WTC11 (cell line): ENCODE measurements around the gene SAMHD1. TPM values are rescaled to one million over a fixed set of nuclear protein-coding genes. Genes with fewer than 3 reads are reported as not detected.

ENCODE experiments used
- ATAC-seq: fragments of 200-7000 bp; cut with Tn5 transposase; 2 replicates; pipeline ENCODE4 v1.10.0; 2021; ENCODE audit warnings: mild to moderate bottlenecking, moderate library complexity
- CTCF ChIA-PET: fragments of 300-600 bp; sonication (Branson Sonifier 250); formaldehyde crosslinking; loops from one replicate; lab custom pipeline; 2021; ENCODE audit warnings: antibody characterized with exemption; lab: Charles Lee
- POLR2A ChIA-PET: fragments of 350-600 bp; sonication (Branson Sonifier 250); formaldehyde crosslinking; loops from one replicate; lab custom pipeline; 2021; ENCODE audit warnings: antibody characterized with exemption; lab: Charles Lee
- DNase-seq: peaks from one replicate; pipeline ENCODE4 v3.0.0; 2021; ENCODE audit warnings: low spot score
- H3K27ac Mint-ChIP-seq: 2 replicates; pipeline ENCODE4 v1.8.0; 2021; ENCODE audit warnings: mixed read lengths
- H3K27me3 Mint-ChIP-seq: 2 replicates; pipeline ENCODE4 v1.8.0; 2021; ENCODE audit warnings: low read depth, mild to moderate bottlenecking, moderate library complexity, mixed read lengths
- H3K36me3 Mint-ChIP-seq: 2 replicates; pipeline ENCODE4 v1.8.0; 2021; ENCODE audit warnings: mixed read lengths
- H3K4me1 Mint-ChIP-seq: 2 replicates; pipeline ENCODE4 v1.8.0; 2022; ENCODE audit warnings: mixed read lengths
- H3K4me3 Mint-ChIP-seq: 2 replicates; pipeline ENCODE4 v1.8.0; 2021; ENCODE audit warnings: mild to moderate bottlenecking, moderate library complexity, mixed read lengths
- H3K9me3 Mint-ChIP-seq: 2 replicates; pipeline ENCODE4 v1.8.0; 2021; ENCODE audit warnings: mixed read lengths
- ATF6 ChIP-seq: sonication (generic); formaldehyde crosslinking; IDR thresholded peaks from 2 replicates; pipeline ENCODE4 v1.8.1; 2023; ENCODE audit warnings: mild to moderate bottlenecking, missing genetic modification reagents
- EMX1 ChIP-seq: fragments of 250-450 bp; sonication (Bioruptor Pico); IDR thresholded peaks from 2 replicates; pipeline ENCODE4 v1.8.0; 2021; ENCODE audit warnings: mild to moderate bottlenecking
- ERG ChIP-seq: fragments of 250-450 bp; sonication (Bioruptor Pico); IDR thresholded peaks from 2 replicates; pipeline ENCODE4 v1.8.0; 2021; ENCODE audit warnings: mild to moderate bottlenecking
- HMGXB4 ChIP-seq: sonication (generic); formaldehyde crosslinking; IDR thresholded peaks from 2 replicates; pipeline ENCODE4 v1.8.1; 2023; ENCODE audit warnings: mild to moderate bottlenecking, moderate library complexity, missing genetic modification reagents
- IRF2 ChIP-seq: sonication (generic); formaldehyde crosslinking; IDR thresholded peaks from 2 replicates; pipeline ENCODE4 v1.8.0; 2022; ENCODE audit warnings: low read depth, missing genetic modification reagents, borderline replicate concordance
- KAT7 ChIP-seq: sonication (generic); formaldehyde crosslinking; IDR thresholded peaks from 2 replicates; pipeline ENCODE4 v1.8.1; 2023; ENCODE audit warnings: missing genetic modification reagents, mild to moderate bottlenecking, borderline replicate concordance
- MXD4 ChIP-seq: fragments of 250-450 bp; sonication (Bioruptor Pico); IDR thresholded peaks from 2 replicates; pipeline ENCODE4 v1.8.0; 2021; ENCODE audit warnings: mild to moderate bottlenecking, moderate library complexity, borderline replicate concordance
- PRDM15 ChIP-seq: sonication (generic); formaldehyde crosslinking; IDR thresholded peaks from 2 replicates; pipeline ENCODE4 v1.8.0; 2022; ENCODE audit warnings: missing genetic modification reagents
- TCF7 ChIP-seq: sonication (generic); formaldehyde crosslinking; IDR thresholded peaks from 2 replicates; pipeline ENCODE4 v1.8.0; 2022; ENCODE audit warnings: mild to moderate bottlenecking, low read depth, missing genetic modification reagents, moderate library complexity
- ZNF396 ChIP-seq: fragments of 250-450 bp; sonication (Bioruptor Pico); IDR thresholded peaks from 2 replicates; pipeline ENCODE4 v1.8.0; 2021; ENCODE audit warnings: mild to moderate bottlenecking, moderate library complexity, borderline replicate concordance
- total RNA-seq: library from RNA; stranded (reverse); gene quantifications from 3 replicates; pipeline ENCODE4 v1.2.3, GENCODE V29; 2021
- TF ChIP-seq, protein P1 (sequence below): sonication (generic); formaldehyde crosslinking; IDR thresholded peaks from 2 replicates; pipeline ENCODE4 v1.8.0; 2023; ENCODE audit warnings: mild to moderate bottlenecking, missing genetic modification reagents
- TF ChIP-seq, protein P2 (sequence below): sonication (generic); formaldehyde crosslinking; IDR thresholded peaks from 2 replicates; pipeline ENCODE4 v1.8.0; 2022; ENCODE audit warnings: mild to moderate bottlenecking, missing genetic modification reagents
- TF ChIP-seq, protein P3 (sequence below): sonication (generic); formaldehyde crosslinking; IDR thresholded peaks from 2 replicates; pipeline ENCODE4 v1.8.0; 2023; ENCODE audit warnings: missing genetic modification reagents
- TF ChIP-seq, protein P4 (sequence below): sonication (generic); formaldehyde crosslinking; conservative IDR thresholded peaks from 2 replicates; pipeline ENCODE4 v1.8.1; 2023; ENCODE audit warnings: mild to moderate bottlenecking, low read depth, missing genetic modification reagents, moderate library complexity

Gene SAMHD1
- total RNA-seq, 1 experiment from 2014 or later: 31.0 TPM

- peaks cover 54% of the 10 kb centered on the region for H3K36me3 Mint-ChIP-seq
- ATAC-seq (no peak), DNase-seq (no peak)
- TF ChIP-seq, protein P1, sequence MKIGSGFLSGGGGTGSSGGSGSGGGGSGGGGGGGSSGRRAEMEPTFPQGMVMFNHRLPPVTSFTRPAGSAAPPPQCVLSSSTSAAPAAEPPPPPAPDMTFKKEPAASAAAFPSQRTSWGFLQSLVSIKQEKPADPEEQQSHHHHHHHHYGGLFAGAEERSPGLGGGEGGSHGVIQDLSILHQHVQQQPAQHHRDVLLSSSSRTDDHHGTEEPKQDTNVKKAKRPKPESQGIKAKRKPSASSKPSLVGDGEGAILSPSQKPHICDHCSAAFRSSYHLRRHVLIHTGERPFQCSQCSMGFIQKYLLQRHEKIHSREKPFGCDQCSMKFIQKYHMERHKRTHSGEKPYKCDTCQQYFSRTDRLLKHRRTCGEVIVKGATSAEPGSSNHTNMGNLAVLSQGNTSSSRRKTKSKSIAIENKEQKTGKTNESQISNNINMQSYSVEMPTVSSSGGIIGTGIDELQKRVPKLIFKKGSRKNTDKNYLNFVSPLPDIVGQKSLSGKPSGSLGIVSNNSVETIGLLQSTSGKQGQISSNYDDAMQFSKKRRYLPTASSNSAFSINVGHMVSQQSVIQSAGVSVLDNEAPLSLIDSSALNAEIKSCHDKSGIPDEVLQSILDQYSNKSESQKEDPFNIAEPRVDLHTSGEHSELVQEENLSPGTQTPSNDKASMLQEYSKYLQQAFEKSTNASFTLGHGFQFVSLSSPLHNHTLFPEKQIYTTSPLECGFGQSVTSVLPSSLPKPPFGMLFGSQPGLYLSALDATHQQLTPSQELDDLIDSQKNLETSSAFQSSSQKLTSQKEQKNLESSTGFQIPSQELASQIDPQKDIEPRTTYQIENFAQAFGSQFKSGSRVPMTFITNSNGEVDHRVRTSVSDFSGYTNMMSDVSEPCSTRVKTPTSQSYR: no peak
- no peak for TF ChIP-seq MXD4 (CRISPR knock-in tag)
- no peak for TF ChIP-seq TCF7 (CRISPR knock-in tag)
- no peak for TF ChIP-seq EMX1
- TF ChIP-seq, protein P2, sequence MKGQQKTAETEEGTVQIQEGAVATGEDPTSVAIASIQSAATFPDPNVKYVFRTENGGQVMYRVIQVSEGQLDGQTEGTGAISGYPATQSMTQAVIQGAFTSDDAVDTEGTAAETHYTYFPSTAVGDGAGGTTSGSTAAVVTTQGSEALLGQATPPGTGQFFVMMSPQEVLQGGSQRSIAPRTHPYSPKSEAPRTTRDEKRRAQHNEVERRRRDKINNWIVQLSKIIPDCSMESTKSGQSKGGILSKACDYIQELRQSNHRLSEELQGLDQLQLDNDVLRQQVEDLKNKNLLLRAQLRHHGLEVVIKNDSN (CRISPR knock-in tag): no peak
- TF ChIP-seq HMGXB4 (CRISPR knock-in tag): no peak
- TF ChIP-seq, protein P3, sequence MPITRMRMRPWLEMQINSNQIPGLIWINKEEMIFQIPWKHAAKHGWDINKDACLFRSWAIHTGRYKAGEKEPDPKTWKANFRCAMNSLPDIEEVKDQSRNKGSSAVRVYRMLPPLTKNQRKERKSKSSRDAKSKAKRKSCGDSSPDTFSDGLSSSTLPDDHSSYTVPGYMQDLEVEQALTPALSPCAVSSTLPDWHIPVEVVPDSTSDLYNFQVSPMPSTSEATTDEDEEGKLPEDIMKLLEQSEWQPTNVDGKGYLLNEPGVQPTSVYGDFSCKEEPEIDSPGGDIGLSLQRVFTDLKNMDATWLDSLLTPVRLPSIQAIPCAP (CRISPR knock-in tag): no peak
- TF ChIP-seq KAT7 (CRISPR knock-in tag): no peak
- TF ChIP-seq, protein P4, sequence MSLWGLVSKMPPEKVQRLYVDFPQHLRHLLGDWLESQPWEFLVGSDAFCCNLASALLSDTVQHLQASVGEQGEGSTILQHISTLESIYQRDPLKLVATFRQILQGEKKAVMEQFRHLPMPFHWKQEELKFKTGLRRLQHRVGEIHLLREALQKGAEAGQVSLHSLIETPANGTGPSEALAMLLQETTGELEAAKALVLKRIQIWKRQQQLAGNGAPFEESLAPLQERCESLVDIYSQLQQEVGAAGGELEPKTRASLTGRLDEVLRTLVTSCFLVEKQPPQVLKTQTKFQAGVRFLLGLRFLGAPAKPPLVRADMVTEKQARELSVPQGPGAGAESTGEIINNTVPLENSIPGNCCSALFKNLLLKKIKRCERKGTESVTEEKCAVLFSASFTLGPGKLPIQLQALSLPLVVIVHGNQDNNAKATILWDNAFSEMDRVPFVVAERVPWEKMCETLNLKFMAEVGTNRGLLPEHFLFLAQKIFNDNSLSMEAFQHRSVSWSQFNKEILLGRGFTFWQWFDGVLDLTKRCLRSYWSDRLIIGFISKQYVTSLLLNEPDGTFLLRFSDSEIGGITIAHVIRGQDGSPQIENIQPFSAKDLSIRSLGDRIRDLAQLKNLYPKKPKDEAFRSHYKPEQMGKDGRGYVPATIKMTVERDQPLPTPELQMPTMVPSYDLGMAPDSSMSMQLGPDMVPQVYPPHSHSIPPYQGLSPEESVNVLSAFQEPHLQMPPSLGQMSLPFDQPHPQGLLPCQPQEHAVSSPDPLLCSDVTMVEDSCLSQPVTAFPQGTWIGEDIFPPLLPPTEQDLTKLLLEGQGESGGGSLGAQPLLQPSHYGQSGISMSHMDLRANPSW: no peak
- TF ChIP-seq ERG (CRISPR knock-in tag): no peak
- peaks cover 10% of the 10 kb centered on the region for H3K4me1 Mint-ChIP-seq
- no peak overlapping the region for H3K27ac Mint-ChIP-seq
- H3K4me3 Mint-ChIP-seq: no peak overlapping the region
- ChIA-PET POLR2A (no interaction called here), CTCF (no interaction called here)
- no peaks in the 10 kb centered on the region for H3K27me3 Mint-ChIP-seq
- peaks cover 36% of the 10 kb centered on the region for H3K9me3 Mint-ChIP-seq
Observed at GRCh38 chr20:36992802-36993334, 41.4 kb upstream of the SAMHD1 start.

- Mint-ChIP-seq H3K36me3 (peaks cover 43% of the 10 kb centered on the region), H3K9me3 (peaks cover 32% of the 10 kb centered on the region), H3K4me3 (no peak overlapping the region), H3K4me1 (peaks cover 10% of the 10 kb centered on the region), H3K27me3 (no peaks in the 10 kb centered on the region), H3K27ac (no peak overlapping the region)
- CTCF ChIA-PET: no interaction called here
- POLR2A ChIA-PET: no interaction called here
- ATAC-seq (no peak), DNase-seq (no peak)
- no peak for TF ChIP-seq ZNF396 (CRISPR knock-in tag)
- no peak for TF ChIP-seq PRDM15 (CRISPR knock-in tag)
- TF ChIP-seq IRF2 (CRISPR knock-in tag): no peak
- TF ChIP-seq ATF6 (CRISPR knock-in tag): no peak
Observed at GRCh38 chr20:36991703-36992102, 40.2 kb upstream of the SAMHD1 start.
